Activated naive CD4-positive, alpha-beta T cell treated with Interleukin-2 at 50 U/mL for 16 hours (primary cell): ENCODE measurements around the gene SNX20.

ENCODE experiments used
- DNase-seq: peaks from one replicate; pipeline ENCODE4 v3.0.0-alpha.2; 2020

SNX20 gene

DNA sequence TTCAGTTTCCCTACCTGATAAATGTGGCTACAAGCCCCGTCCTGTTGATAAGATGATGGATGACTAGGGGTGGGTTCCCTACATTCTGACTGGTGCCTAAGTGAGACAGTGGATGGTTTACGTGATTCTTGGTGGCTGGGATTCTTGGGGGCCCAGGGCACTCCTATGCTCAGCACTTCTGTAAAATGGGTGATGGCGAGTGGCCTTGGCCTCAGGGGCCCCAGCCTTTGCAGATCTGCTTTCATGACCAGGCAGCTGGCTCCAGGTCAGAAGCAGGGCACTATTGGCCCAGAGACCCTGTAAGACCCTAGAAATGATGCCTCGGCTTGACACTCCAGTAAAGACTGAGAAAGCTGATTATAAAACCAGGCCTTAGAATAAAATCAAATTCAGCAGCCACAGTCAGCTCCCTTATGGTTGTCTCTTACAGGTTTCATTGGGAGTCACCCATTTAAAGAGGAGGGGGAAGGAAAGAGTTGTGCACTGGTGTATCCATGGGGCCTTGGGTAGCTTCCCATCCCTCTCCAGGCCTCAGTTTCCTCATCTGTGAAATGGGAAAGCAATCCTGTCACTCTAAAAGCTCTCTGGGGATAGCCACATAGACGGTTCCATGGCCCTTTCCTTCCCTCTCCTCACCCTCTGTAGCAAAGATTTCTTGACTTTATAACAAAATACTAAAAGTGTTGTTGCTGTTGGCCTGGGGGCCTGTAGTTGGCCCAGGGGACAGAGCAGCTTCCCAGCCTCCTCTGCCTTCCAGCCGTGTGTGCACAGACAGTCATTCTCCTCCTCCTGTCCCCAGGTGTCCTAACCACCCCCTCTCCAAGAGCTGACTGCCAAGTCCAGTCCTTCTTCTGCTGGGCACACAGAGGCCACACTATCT is 1.2 kb downstream of the SNX20 start:
- DNase-seq = no peak

DNA sequence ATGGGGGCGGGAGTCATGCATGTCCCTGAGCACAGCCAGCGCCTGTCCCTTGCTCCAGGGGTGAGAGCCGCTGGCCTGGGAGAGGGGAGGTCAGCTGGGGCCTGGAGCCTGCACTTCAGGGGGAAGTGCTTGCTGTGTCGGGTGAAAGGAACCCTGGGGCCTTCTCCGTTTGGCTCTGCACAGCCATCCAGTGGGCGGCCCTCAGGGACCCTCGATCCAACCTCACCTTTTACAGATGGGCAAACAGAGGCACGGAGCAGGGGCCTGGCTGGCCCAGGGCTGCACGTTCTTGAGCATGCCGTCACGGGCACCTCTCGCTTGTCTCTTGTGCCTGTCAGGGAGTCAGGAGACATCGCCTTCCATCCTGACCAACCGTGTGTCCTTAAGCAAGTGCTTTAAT is 1.8 kb downstream of the SNX20 start:
- DNase-seq = no peak

DNA sequence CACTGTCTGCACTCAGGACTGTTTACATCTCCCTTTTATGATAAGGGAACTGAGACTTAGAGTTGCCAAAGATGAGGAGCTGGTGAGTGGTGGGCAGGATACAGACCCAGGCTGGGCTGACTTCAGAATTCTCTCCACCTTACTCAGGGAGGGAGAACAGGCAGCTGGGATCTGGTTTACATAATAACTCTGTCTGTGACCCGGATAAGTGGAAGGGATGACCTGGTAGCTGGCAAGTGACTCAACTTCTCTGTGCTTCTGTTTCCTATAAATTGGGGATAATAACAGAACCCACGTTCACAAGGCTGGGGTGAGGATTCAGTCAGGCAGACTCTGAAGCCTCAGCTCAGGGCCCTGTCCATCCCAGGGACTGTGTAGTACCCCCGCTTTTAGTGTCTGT is 2.6 kb downstream of the SNX20 start:
- DNase-seq = no peak

DNA sequence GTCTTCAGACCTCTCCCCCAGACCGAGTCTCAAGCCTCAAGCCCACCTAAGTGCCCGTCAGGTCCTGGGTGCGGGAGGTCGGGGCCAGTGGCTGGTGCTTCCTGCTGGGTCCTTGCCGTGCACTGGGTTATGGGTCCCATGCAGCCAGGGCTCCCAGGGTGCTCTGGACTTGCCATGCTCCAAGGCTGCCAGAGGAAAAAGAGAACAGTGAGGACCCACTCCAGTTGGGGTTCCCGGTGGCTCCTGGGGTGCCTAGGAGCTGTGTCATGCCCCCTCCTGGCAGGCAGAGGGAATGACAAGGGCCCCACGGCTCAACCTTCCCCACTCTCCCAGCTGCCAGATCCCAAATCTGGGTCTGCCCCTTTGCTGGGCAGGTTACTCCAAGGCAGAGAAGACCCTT is 3.8 kb downstream of the SNX20 start:
- DNase-seq = no peak

DNA sequence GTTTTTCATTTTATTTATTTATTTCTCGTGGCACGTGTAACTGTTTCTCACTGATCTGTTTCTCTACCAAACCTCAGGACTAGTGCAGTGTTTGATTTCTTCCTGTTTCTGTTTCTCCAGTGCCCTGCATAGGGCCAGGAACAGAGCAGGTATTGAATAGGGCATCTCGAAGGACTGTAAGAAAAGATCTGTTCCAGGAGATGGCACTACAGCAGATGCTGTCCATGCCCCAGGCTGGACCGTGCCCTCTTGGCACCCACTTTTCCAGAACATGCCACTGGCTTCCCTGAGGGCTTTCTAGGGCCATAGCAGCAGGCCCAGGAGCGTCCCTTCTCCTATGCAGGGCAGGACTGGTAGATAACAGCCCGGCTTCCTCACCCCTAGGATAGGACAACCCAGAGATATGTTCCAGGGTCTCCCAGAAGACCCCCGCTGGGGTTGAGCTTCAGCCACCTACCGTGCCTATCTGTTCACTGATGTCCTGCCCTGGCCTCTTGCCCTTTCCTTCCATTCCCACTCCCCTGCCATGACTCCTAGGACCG is 4.4 kb downstream of the SNX20 start:
- no peak for DNase-seq

DNA sequence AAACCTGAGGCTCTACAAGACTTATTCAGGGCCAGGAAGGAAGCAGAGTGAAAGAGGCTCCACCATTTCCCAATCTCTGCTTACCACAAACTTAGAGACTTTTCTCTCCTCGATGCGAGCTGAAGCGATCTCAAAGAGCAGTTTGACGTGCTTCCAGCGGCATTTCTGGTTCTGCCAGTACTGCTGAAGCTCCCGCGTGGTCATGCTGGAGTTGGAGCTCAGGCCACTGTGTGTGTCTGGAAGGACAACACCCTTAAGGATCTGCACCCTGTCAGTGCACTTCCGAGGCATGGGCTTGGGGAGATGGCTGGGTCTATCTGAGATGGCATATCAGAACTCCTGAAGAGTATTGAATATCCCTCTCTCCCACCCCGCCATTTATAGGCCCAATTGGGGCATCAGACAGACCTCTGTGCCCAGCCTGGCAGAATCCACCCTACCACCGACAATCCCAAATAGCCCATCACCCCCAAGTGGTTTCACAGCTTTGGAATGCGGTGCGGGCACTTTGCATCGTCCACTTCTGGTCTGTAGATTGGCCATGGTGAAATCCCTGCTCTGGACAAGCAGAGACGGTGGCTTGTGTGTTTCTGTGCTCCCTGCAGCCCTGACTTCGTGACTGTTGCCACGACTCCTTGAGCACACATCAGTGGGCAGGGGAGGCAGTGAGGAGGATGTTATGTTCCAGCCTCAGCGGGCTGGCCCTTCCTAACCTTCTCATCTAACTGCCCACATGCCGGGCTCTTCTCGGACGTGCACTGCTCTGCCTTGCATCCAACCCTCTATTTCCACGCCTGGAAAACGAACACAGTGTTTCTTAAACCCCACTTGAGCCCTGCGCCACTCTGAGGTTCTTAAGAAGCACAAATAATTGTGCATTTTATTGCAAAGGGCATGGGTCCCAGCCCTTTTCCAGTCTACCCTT is 5.2 kb downstream of the SNX20 start:
- DNase-seq = no peak

DNA sequence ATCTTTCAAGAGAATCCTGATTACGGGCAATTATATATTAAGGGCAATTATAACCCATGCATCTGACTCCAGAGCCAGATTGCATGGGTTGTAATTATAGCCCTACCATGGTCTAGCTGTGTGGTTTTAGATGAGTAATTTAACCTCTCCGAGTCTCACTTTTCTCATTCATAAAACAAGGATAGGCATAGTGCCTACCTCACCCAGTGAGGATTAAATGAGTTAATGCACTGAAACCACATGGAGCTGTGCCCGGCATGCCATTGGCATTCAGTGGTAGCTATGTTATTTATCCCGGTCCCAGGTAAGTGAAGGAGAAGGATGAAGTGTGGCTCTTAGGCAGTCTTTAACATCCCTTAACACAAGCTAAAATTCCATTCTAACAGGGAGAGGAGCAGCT is 6.3 kb downstream of the SNX20 start:
- DNase-seq = no peak

DNA sequence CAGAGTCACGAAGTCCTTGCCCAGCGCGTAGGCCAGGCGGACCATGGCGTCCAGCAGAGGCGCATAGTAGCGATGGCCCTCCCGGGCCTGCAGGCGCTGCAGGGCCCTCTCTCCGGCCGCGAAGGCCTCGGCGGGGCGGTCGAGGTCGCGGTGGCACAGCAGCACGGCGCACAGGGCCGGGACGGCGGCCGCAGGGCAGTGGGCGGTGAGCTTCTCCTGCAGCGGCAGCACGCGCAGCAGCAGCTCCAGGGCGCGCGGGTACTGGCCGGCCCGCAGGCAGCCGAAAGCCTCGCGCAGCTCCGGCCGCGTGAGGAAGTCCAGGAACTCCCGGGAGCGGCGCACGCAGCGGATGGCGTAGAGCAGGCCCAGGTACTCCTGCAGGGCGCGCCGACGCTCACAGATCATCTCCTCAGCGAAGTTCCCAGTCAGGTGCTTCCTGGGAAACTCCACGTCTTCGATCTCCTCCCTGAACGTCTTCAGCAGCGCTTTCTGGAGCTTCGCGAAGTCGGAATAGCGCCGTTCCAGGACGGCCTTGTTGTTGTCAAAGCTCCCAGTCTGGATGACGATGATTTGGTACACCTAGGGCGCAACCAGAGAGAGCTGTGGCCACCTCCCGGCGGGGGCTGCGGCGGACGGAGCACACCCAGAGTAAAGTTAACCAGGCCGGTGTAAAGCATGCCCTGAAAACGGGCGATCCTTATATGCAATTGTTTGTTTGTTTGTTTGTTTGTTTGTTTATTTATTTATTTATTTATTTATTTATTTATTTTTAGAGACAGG is 7.4 kb downstream of the SNX20 start:
- no peak for DNase-seq

DNA sequence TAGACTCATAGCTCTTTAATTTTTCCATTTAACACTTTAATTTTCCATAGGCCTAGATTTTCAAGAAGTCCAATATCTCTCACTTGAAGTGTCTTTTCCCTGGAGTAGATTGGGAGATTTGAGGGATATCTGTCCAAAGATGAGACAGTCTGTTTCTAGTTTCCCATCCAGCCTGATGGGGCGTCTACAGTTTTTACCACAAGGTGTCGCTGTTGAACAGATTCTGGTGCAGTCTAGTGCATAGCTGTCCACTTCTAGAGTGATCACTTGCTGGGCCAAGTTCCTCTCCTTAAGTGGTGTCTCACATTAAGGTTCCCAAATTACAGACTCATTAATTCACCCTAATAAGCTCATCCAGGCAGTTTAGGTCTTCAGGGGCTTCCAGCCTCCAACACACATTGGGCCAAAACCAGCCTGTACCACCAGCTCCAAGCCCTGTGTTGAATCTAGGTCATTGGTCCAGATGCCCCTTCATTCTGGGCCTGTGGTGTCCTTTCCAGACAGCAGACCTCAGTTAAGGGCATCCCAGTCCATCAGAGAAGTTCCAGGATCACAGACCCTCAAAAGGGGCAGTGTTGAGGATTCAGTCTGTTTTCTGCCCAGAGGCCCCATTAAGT is 9.4 kb downstream of the SNX20 start:
- DNase-seq = peak; percentile 63

DNA sequence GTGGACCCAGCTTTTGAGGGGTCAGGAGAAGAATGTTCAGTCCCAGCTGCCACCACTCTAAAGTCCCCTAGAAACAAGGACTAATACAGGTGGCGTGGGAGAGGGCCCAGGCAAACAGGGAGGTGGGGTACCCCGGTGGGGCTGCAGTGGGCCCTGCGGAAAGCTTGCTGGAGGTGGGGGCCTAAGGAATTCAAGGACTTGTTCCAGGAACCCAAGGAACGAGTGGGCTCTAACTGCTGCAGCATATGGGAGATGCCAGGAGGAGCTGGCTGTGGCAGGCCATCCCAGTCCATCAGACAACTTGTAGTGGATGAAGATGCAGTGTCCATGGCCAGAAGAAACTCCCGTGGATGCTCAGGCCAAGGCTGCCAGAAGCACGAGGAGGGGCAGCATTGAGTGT is 10.6 kb downstream of the SNX20 start:
- no peak for DNase-seq

DNA sequence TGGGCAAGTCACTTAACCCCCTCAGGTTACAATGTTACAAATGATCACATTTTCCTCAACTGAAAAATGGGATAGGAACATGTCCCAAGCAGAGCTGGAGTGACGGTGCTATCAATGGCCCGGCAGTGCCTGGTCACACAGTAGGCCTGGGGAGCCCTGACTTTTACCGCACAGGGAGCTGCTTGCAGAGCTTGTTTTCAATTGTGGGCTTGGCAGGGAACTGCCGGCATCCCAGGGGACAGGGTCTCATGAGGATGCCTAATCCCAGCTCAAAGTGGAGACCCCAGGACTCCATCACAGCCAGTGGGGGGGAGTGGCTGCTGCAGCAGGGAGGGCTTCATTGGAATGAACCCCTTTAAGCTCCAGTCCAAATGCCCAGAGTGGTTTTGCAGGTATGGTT is 11.4 kb downstream of the SNX20 start:
- DNase-seq = no peak

DNA sequence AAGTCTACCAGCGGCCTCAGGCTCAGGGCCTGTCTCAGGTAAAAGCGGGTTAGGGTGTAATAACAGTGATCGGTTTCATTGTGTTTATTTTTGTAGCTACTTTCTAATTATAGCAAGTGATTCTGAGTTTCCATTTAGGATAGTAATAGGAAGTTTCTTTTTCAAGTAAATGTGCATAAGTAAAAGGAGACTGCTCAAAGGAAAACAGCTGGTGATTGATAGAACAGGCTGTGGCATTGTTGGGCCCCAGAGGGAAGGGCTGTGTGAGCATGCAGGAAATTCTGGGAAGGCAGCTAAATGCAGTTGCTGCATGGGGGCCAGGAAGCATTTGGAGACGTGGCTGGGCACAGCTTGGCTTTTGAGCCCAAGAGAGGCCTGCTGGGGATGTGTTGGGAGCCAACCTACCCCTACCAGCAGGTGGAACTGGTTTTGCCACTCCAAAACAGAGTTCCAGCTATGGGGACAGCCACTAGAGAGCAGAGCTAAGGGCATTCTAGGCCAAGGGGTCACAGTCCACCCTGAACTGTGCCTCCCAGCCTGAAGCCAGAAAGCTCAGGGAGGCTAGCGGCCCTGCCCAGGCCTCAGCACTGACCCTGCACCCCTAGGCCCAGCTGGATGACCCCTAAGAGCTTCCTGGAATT is 12.6 kb downstream of the SNX20 start:
- no peak for DNase-seq

DNA sequence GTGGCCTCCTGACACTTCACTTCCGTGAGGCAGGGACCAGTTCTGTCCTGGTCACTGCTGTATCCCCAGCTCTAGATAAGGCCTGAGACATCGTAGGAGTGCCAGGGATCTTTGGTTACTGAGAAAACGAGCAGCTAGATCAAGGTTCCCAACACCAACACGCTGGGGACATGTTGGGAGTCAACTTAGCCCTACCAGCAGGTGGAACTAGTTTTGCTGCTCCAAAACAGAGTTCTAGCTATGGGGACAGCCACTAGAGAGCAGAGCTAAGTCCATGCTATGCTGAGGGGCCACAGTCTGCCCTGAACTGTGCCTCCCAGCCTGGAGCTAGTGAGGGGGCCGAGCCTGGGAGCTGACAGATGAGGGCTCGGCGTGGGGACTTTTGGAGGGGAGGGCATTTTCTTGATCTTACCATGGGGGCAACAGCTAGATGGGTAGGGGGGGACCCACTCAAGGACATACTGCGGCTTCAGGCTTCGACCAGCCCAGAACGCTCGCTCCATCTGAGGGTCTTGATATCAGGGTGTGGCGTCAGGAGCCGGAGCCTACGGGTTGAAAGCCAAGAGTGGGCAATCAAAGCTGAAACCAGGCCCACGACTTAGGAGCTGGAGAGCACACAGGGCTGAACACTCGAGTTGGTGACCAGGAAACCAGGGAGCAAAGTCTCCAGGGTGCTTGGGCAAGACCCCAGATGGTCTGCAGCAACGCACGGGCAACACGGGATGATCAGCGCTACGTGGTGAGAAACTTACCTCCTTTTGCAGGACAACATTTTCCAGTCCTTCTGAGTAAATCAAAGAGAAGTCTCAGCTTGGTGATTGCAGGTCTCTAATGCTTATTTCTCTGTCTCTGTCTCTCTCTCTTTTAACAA is 13.4 kb downstream of the SNX20 start:
- DNase-seq = no peak

DNA sequence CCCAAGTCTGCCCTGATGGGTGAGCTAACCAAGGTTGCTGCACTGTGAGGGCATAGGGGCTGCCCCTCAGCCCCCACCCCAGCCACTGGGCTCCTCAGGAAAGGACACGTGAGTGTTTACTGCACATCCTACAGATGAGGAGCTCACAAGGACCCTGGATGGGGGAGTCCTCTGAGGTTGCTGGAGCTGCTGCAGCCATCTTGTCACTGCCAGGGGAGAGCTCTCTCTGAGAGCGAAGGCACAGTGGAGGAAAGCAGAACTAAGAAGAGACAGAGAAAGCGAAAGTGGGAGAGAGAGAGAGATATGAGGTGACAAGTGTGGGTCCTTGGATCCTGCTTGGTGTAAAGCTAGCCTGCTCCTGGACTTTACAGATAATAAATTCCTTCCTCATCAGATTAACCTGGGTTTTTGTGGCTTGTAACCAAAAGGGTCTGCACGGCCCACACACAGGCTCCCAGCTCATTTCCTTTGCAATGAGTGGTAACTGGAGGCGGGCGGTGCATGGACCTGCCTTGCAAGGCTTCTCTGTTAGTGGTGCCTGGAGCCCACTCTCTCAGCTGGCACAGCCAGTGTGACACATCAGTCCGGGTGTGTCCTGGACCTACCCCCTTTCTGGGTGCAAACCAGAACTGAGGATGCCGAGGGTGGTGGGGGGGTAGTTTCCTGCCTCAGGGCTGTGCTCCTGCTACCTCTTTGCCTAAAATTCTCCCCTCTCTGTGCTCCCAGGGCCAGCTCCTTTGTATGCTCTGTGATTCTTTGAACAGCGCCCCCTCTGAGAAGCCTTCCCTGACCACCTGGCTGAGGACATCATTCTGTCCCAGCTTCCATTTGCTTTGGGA is 14.2 kb downstream of the SNX20 start:
- peak; percentile 59 for DNase-seq

DNA sequence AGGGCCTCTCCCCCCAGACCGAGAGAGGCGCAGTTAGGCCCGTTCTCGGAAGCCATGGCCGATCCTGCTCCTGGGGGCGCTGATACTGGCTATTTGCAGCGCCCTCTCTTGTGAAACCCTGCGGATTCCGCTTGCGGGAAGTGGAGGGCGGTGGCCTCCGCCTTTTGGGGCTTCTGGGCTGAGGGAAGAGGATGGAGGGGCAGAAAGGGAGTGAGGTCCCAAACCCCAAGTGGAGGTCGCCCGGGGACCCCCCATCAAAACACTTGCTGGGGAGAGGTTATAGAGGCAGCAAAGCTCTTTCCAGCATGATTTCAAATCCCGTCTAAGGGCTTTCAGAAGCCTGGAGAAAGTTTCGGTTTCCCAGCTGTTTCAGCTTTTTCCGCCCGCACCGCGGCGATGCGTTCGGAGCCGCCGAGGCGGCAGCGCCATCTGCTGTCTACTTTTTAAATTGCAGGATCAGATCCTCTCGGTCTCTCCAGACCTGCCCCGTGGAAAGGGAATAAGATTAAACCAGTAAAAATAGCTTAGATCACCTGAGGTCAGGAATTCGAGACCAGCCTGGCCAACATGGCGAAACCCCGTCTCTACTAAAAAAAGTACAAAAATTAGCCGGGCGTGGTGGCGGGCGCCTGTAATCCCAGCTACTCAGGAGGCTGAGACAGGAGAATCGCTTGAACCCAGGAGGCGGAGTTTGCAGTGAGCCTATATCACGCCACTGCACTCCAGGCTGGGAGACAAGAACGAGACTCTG is 15.8 kb downstream of the SNX20 start:
- DNase-seq = peak; percentile 82

DNA sequence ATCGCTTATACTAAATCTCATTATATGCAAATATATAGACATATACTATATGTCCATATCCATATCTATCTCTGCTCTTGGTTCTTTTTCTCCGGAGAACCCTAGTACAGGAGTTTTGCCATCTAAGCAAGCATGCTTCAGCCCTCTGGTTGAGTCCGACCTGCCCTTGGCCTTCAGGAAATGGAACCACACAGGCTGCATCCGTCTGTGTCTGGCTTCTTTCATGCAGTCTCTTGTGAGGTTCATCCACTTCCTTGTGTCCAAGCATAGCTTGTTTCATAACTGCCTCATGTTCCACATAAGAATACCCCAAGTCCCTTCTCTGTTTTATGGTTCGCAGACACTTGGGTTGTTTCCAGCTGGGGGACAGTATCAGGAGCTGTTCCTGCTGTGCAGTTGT is 16.8 kb downstream of the SNX20 start:
- no peak for DNase-seq

DNA sequence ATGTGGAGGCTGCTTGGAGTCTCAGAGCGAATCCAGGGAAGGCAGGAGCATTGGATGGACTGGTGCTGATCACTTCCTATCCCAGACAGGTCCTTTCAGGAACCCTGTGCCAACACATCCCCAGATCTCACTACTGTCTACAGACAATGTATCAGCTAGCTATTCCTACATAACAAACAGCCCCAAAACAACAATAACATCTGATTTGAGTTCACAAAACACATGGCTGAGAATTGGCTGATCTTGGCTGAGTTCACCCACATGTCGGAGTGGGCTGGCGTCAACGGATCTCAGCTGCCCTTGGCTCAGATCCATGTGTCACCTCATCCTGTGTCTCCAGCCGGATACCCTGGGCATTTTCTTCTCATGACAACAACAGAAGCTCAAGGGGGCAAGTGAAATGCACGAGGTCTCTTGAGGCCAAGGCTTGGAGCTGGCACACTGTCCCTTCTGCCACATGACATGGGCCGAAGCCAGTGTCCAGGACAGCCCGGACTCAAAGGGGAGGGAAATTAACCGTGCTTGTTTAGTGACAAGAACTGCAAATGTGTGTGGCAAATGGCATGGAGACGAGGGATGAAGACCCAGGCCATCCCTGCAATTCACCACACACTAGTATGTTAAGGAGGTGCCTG is 18.7 kb downstream of the SNX20 start:
- no peak for DNase-seq

DNA sequence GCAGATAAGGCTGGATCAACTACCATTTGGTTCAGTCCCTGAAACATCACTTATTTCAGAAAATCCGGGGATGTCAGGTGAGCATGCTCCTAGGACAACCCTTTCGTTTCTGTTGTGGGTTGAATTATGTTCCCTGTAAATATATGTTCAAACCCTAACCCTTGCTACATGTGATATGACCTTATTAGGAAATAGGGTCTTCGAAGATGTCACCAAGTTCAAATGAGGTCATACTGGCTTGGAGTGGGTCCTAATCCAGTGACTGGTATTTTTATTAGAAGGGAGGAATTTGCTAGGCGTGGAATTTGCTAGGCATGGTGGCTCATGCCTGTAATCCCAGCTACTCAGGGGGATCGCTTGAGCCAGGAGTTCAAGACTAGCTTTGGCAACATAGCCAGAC is 21.3 kb downstream of the SNX20 start:
- no peak for DNase-seq

DNA sequence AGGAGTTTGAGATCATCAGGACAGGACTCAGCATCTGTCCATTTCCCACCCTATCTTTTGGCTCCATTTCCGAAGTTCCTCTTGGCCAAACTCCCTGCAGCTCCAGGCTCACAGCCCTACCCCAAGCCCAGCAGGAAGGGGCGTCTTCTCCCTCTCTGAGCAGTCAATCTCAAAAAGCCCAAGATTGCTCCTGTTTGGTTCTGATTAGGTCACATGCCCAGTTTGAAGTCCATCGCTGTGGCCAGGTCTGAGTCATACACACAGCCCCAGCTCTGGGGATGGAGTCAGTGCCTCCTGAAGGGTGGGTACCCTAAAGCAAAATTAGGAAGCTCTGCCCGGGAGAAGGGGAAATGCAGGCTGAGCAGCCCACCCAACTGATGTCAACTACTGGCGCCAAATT is 23.9 kb downstream of the SNX20 start:
- DNase-seq = no peak
